Measurements from ENCODE around the gene MPP2.

The MPP2 gene

DNA sequence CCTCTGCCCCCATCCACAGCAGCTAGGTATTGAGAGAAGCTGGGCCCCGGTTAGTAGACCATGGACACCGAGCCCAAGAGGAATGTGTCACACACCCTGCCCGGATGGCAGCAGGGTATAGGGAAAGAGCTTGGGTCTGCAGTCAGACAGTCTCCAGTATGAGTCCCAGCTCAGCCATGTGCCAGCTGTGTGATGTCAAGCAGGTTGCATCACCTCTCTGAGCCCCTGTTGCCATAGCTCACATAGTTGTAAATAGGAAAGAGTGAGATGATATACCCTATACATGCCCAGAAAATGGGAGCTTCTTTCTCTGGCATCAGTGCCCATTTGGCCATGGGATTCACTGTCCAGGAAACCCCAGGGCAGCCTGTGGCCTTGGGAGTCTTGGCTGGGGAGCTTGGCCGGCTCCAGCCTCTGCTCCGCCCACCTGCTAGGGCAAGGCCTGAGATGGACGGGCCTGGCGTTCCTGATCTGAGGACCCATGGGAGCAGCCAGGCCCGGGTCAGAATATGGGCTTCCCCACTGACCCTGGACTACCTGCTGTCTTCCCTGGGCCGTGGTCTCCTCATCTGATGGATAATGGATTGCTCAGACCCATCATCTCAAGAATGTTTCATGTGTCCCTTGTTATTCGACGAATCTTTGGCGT, 47.1 kb downstream of the MPP2 start:
- Mint-ChIP-seq H3K27me3 (no peaks in the 10 kb centered on the region), H3K4me1 (ENCODE audit: low read depth) (no peaks in the 10 kb centered on the region), H3K4me3 (no peak overlapping the region), H3K9me3 (ENCODE audit: low read depth) (no peaks in the 10 kb centered on the region), H3K27ac (no peak overlapping the region), H3K36me3 (no peaks in the 10 kb centered on the region)

DNA sequence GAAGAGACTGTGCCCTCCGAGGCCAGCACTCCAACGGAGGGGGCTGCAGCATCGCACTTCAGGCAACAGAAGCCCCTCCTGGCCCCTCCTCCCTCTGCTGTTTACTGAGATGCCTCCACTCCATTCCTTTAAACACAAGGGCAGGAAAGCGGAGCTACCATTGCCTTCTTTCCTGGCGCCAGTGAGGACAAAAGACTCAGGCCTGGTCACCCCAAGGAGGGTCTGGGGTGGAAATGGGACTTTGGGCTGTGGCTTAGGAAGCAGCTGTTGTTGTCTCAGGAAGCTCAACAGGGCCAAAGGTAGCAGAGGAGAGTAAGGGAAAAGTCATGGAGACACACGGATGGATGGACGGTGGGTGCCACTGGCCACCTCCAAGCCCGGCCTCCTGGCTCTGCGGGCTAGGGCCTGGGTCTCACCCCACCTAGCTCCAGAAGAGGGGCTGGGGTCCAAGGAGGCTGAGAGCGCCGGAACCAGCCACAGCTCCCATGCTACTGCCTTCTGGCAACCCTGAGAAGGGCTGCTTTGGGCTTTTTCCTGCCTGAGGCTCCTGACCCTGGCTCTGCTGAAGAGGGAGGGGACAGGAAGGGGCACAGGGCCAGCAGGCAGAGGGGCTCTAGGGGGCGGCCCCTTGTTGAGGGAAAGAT, 49.3 kb downstream of the MPP2 start:
- Mint-ChIP-seq H3K9me3 (ENCODE audit: low read depth) (no peaks in the 10 kb centered on the region), H3K4me1 (ENCODE audit: low read depth) (no peaks in the 10 kb centered on the region), H3K36me3 (no peaks in the 10 kb centered on the region), H3K4me3 (no peak overlapping the region), H3K27me3 (no peaks in the 10 kb centered on the region), H3K27ac (no peak overlapping the region)

- no peaks in the 10 kb centered on the region for H3K36me3 Mint-ChIP-seq
- H3K27ac Mint-ChIP-seq = no peak overlapping the region
- H3K4me3 Mint-ChIP-seq = no peak overlapping the region
- H3K9me3 Mint-ChIP-seq (ENCODE audit: low read depth) = no peaks in the 10 kb centered on the region
- no peaks in the 10 kb centered on the region for H3K27me3 Mint-ChIP-seq
- no peaks in the 10 kb centered on the region for H3K4me1 Mint-ChIP-seq (ENCODE audit: low read depth)
Observed at GRCh38 chr17:43857141-43857540, 50.2 kb downstream of the MPP2 start.

DNA sequence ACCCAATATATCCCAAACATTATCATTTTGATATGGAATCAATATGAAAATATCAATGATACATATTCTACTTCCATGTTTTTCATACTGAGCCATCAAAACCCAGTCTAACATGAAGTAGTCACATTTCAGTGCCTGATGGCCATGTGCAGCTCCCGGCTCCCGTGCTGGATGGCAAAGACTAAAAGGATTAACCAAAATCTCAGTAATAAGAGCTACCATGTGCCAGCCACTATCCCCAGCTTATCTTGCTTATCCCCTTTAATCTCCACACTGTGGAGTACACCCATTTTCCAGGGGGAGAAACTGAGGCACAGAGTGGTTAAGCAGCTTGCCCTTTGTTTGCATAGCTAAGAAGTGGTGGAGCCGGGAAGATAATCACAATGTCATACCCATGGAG, 51.2 kb downstream of the MPP2 start:
- Mint-ChIP-seq H3K9me3 (ENCODE audit: low read depth) (no peaks in the 10 kb centered on the region), H3K4me3 (no peak overlapping the region), H3K27ac (no peak overlapping the region), H3K27me3 (no peaks in the 10 kb centered on the region), H3K36me3 (no peaks in the 10 kb centered on the region), H3K4me1 (ENCODE audit: low read depth) (no peaks in the 10 kb centered on the region)

DNA sequence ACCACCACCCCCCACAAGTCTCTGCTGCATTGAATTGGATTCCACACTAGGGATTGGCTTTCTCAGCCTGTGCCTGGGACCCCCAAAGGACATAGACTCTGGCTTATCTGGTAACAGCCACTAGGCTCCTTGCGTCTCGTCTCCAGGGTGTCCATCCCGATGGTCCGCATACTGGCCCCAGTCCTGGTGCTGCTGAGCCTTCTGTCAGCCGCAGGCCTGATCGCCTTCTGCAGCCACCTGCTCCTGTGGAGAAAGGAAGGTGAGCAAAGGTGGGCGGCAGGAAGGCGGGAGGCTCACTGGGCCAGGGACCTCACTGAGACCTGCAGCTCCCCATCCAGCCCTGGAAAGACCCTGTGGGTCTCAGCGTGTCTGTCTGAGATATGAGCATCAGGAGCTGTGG, 52.3 kb downstream of the MPP2 start:
- no peaks in the 10 kb centered on the region for H3K4me1 Mint-ChIP-seq (ENCODE audit: low read depth)
- H3K27me3 Mint-ChIP-seq = no peaks in the 10 kb centered on the region
- H3K27ac Mint-ChIP-seq = no peak overlapping the region
- no peaks in the 10 kb centered on the region for H3K9me3 Mint-ChIP-seq (ENCODE audit: low read depth)
- H3K36me3 Mint-ChIP-seq = no peaks in the 10 kb centered on the region
- no peak overlapping the region for H3K4me3 Mint-ChIP-seq

DNA sequence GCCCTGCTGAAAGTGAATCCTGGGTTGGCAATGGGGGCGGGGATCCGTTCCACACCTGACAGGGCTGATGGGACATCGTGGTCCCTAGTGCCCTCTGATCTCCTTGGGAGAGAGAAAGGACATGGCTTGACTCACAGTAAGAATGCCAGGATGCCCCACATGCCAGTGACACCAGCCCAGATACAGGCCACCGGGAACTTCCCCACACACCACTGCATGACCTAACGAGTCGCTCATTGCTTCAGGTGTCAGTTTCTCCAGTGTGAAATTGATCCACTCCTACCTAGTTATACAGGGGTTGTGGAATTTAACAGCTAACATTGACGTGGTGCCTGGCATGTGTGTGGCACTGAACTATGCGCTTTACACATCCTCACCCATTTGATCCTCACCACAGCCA, 52.8 kb downstream of the MPP2 start:
- Mint-ChIP-seq H3K36me3 (no peaks in the 10 kb centered on the region), H3K27ac (no peak overlapping the region), H3K9me3 (ENCODE audit: low read depth) (no peaks in the 10 kb centered on the region), H3K27me3 (no peaks in the 10 kb centered on the region), H3K4me3 (no peak overlapping the region), H3K4me1 (ENCODE audit: low read depth) (no peaks in the 10 kb centered on the region)

DNA sequence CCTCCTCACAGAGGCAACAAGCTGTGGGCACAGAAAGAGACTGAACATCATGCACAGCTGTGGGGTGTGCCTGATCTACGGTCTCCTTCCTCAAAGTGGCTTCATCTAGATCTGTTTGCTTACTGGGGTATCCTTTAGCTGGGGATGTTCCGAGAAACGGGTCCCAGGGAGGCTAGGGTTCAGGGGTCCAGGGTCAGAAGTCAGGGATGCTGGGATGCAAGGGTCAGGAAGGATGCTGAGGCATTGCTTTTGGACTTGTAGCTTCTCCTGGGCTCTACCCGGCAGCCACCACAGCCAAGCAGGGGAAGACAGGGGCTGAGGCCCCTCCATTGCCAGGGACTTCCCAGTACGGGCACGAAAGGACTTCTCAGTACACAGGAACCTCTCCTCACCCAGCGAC, 53.8 kb downstream of the MPP2 start:
- H3K4me3 Mint-ChIP-seq = no peak overlapping the region
- H3K4me1 Mint-ChIP-seq (ENCODE audit: low read depth) = no peaks in the 10 kb centered on the region
- no peaks in the 10 kb centered on the region for H3K9me3 Mint-ChIP-seq (ENCODE audit: low read depth)
- H3K27me3 Mint-ChIP-seq = no peaks in the 10 kb centered on the region
- no peak overlapping the region for H3K27ac Mint-ChIP-seq
- H3K36me3 Mint-ChIP-seq = no peaks in the 10 kb centered on the region

DNA sequence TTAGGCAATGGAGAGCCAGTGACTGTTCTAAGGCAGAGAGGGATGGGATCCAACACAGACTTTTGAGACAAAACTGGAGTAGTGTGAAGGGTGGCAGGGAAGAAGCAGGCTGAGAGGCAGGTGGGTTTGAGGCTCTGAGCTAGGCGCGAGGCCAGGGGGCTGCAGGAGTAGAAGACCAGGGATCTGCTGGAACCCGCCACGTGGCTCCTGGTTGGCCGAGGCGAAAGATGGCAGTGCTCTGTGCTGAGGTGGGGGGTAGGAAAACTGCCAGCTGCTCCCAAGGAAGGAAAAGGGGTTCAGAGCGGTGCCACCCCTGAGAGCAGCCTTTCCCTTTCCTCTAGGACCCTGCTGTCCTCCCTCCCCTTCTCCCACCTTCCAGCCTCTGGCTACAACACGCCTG, 54.8 kb downstream of the MPP2 start:
- Mint-ChIP-seq H3K27ac (no peak overlapping the region), H3K4me3 (no peak overlapping the region), H3K9me3 (ENCODE audit: low read depth) (no peaks in the 10 kb centered on the region), H3K27me3 (peaks cover 2% of the 10 kb centered on the region), H3K36me3 (no peaks in the 10 kb centered on the region), H3K4me1 (ENCODE audit: low read depth) (no peaks in the 10 kb centered on the region)

DNA sequence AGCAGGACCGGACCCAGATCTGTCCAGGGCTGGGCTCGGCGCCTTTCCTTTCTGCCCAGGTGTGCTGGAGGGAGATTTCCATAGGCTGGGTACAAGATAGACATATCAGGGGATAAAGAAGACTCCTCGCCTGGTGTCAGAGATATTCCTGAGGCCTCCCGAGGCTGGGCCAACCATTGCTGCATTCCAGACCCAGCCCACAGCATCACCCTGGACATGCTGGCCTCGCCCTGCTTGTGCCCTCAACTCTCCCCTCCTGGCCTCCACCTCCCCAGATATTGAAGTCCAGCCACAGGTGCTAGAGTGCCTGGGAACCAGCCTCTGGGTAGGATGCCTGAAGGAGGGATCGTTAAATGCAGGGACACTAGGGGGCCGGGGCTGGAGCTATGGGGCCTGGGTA, 58.2 kb downstream of the MPP2 start:
- Mint-ChIP-seq H3K4me1 (ENCODE audit: low read depth) (no peaks in the 10 kb centered on the region), H3K27me3 (peaks cover 3% of the 10 kb centered on the region), H3K36me3 (no peaks in the 10 kb centered on the region), H3K27ac (no peak overlapping the region), H3K9me3 (ENCODE audit: low read depth) (no peaks in the 10 kb centered on the region), H3K4me3 (no peak overlapping the region)

DNA sequence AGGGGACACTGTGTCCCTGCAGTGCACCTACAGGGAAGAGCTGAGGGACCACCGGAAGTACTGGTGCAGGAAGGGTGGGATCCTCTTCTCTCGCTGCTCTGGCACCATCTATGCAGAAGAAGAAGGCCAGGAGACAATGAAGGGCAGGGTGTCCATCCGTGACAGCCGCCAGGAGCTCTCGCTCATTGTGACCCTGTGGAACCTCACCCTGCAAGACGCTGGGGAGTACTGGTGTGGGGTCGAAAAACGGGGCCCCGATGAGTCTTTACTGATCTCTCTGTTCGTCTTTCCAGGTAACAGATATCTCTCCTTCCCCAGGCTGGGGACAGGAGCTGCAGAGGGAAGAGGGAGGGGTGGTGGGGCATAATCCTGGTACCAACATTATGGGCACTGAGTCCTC, 58.7 kb downstream of the MPP2 start:
- H3K27me3 Mint-ChIP-seq = peaks cover 3% of the 10 kb centered on the region
- no peak overlapping the region for H3K4me3 Mint-ChIP-seq
- no peaks in the 10 kb centered on the region for H3K9me3 Mint-ChIP-seq (ENCODE audit: low read depth)
- no peak overlapping the region for H3K27ac Mint-ChIP-seq
- no peaks in the 10 kb centered on the region for H3K4me1 Mint-ChIP-seq (ENCODE audit: low read depth)
- no peaks in the 10 kb centered on the region for H3K36me3 Mint-ChIP-seq

GRCh38 chr17:43846963-43847371, 60.4 kb downstream of the MPP2 start, which contains the start of gene CD300LG:
TSS of gene CD300LG (plus strand) at chr17:43847176. CDS start at chr17:43847217, 41 bp downstream.
- H3K27ac Mint-ChIP-seq = no peak within 1 kb of the TSS

GRCh38 chr17:43846221-43846712, 61.1 kb downstream of the MPP2 start:
- Mint-ChIP-seq H3K36me3 (no peaks in the 10 kb centered on the region), H3K9me3 (ENCODE audit: low read depth) (no peaks in the 10 kb centered on the region), H3K27me3 (peaks cover 5% of the 10 kb centered on the region), H3K4me3 (no peak overlapping the region), H3K4me1 (ENCODE audit: low read depth) (no peaks in the 10 kb centered on the region), H3K27ac (no peak overlapping the region)

More at GRCh38 chr17:43846963-43847371, 60.4 kb downstream of the MPP2 start, which contains the start of gene CD300LG:
- H3K36me3 Mint-ChIP-seq = no peaks in the 10 kb centered on the region
- peaks cover 5% of the 10 kb centered on the region for H3K27me3 Mint-ChIP-seq
- no peak within 1 kb of the TSS for H3K4me3 Mint-ChIP-seq
- no peaks in the 10 kb centered on the region for H3K9me3 Mint-ChIP-seq (ENCODE audit: low read depth)
- H3K4me1 Mint-ChIP-seq (ENCODE audit: low read depth) = no peaks in the 10 kb centered on the region

GRCh38 chr17:43845766-43846165, 61.6 kb downstream of the MPP2 start:
- no peaks in the 10 kb centered on the region for H3K4me1 Mint-ChIP-seq (ENCODE audit: low read depth)
- no peak overlapping the region for H3K4me3 Mint-ChIP-seq
- H3K27ac Mint-ChIP-seq = no peak overlapping the region
- no peaks in the 10 kb centered on the region for H3K9me3 Mint-ChIP-seq (ENCODE audit: low read depth)
- H3K36me3 Mint-ChIP-seq = no peaks in the 10 kb centered on the region
- H3K27me3 Mint-ChIP-seq = peaks cover 5% of the 10 kb centered on the region

- no peak overlapping the region for H3K4me3 Mint-ChIP-seq
- peaks cover 5% of the 10 kb centered on the region for H3K27me3 Mint-ChIP-seq
- H3K9me3 Mint-ChIP-seq (ENCODE audit: low read depth) = no peaks in the 10 kb centered on the region
Observed at GRCh38 chr17:43844241-43844640, 63.1 kb downstream of the MPP2 start.

DNA sequence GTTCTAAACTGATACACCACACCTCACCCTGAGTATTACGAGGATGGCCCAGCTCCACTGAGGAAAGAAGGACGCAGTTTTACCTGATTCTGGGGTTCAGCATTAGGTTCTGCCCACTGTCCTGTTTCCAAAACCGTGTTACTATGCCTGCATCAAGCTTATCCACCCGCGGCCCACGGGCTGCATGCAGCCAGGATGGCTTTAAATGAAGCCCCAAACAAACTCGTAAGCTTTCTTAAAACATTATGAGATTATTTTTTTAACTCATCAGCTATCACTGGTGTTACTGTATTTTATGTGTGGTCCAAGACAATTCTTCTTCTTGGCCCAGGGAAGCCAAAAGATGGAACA, 64.4 kb downstream of the MPP2 start:
- Mint-ChIP-seq H3K9me3 (ENCODE audit: low read depth) (no peaks in the 10 kb centered on the region), H3K36me3 (no peaks in the 10 kb centered on the region), H3K27me3 (peaks cover 3% of the 10 kb centered on the region), H3K4me1 (ENCODE audit: low read depth) (no peaks in the 10 kb centered on the region), H3K27ac (no peak overlapping the region), H3K4me3 (no peak overlapping the region)

More at GRCh38 chr17:43844241-43844640, 63.1 kb downstream of the MPP2 start:
- no peaks in the 10 kb centered on the region for H3K4me1 Mint-ChIP-seq (ENCODE audit: low read depth)
- H3K27ac Mint-ChIP-seq = no peak overlapping the region
- H3K36me3 Mint-ChIP-seq = no peaks in the 10 kb centered on the region
